Right renal pelvis (tissue), 4 donors: ENCODE results near the gene LAPTM5. TPM values are rescaled to one million over a fixed set of nuclear protein-coding genes. Genes with fewer than 3 reads are reported as not detected.
"Not testable (repeated sequence)": the region's sequence is repeated elsewhere in the genome, so short reads cannot be mapped to it uniquely, and the experiment has no call there.

Source experiments
- DNase-seq, 4 donors: peaks; one replicate each; pipeline ENCODE4 v3.0.0-alpha.2; 2013; ENCODE audit warnings: low read depth in 4 of 4, low spot score in 3 of 4, missing footprints in 1 of 4
- polyA plus RNA-seq, 4 donors: library from polyadenylated mRNA; unstranded; fragments of 120-200 nt; gene quantifications; one replicate each; pipeline ENCODE4 v1.2.1, GENCODE V29; 2013; ENCODE audit not compliant: insufficient read length in 4 of 4

Gene LAPTM5, protein sequence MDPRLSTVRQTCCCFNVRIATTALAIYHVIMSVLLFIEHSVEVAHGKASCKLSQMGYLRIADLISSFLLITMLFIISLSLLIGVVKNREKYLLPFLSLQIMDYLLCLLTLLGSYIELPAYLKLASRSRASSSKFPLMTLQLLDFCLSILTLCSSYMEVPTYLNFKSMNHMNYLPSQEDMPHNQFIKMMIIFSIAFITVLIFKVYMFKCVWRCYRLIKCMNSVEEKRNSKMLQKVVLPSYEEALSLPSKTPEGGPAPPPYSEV
- 10 to 100 TPM; 17.3 to 19.5 (median 18.9) TPM for polyA plus RNA-seq

- no peak for DNase-seq
Measured at GRCh38 chr1:30757352-30758120, at the start of gene LAPTM5. Gene LAPTM5, minus strand, starts transcription at chr1:30757774. Its CDS starts 29 bp downstream, at chr1:30757745.

DNA sequence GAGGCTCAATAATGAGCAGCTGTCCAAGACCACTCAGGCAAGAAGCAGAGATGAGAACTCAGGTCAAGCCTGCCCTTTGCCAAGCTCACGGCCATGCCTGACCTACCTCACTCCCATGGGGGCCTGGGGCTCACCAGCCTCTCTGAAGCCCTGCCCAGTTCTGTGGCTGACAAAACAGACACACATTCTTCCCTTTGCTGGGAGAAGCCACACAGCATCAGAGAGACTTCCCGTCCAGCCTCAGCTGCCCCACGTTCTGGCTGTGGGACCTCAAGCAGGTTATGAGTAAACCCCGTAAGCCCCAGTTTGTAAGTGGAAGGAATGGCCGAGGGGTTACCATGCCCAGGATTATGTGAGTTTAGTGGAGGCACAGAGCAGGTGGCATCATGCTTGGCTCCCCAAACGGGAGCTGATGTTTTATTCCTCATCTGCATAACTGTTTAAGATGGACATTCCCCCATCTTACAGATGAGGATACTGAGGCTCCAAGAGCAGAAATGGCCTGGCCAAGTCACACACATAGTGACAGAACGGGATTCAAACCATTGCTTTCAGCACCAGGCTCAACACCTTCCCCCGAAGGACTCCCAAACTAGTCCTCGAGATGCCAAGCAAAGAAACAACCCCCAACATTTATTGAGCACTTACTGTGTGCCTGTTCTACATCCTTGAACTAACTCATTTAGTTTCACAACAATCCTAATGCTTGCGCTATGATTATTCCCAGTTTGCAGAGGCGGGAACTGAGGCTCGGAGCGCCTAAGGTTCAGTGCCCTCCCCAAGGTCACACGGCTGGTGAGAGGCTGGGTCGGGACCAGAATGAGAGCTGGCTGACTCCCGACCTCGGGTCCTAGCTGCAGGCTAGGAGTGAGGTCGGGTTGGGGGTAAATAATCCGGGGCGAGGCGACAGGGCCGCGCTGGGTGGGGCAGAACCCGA, 49.1 kb upstream of the LAPTM5 start:
- no peak for DNase-seq

GRCh38 chr1:30805304-30806003, 47.9 kb upstream of the LAPTM5 start:
- no peak for DNase-seq

- no peak for DNase-seq
Measured at GRCh38 chr1:30804822-30805221, 47.2 kb upstream of the LAPTM5 start.

GRCh38 chr1:30804352-30804751, 46.8 kb upstream of the LAPTM5 start:
- DNase-seq: no peak

- DNase-seq: no peak
Measured at GRCh38 chr1:30803562-30803961, 46.0 kb upstream of the LAPTM5 start.

GRCh38 chr1:30801771-30802198, 44.2 kb upstream of the LAPTM5 start:
- peak in 3 of 4 donors; percentile 57 to 64 (median 62) for DNase-seq

GRCh38 chr1:30799233-30799511, 41.6 kb upstream of the LAPTM5 start:
- DNase-seq: no peak

DNA sequence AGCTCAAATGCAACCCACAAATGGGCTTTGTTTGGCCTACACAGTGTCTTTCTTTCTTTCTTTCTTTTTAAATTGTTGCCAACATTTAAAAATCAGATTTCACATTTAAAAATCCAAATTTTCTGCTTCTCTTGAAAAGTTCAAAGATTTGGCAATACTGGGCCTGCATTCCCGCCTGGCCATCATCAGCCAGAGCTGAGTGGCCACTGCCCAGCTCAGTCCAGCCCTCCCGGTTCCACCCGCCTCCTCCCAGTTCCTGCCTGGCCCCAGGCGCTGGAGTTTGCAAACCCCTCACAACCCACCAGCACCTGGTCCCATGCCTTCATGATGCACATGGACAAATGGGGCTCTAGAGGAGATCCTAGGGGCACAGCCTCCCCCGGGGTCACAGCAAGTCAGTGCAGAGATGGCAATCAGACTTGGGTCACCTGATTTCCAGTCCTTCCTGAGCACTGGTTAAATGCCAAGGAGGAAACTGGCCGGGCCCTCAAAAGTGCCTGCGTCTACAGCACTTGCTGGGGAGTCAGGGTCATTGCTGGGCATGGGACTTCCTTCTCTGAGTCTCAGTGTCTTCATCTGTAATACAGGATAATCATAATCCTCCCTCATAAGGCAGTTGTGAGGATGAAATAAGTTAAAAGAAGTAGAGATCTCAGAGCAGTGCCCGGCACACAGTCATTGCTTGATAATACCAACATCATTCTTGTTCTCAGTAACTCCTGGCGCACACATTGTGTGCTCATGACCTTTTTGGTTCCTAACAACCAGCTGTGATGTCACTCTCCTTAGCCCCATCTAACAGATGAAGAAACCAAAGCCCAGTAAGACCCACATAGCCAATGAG, 41.0 kb upstream of the LAPTM5 start:
- no peak for DNase-seq

GRCh38 chr1:30795026-30795425, 37.5 kb upstream of the LAPTM5 start:
- DNase-seq: no peak

GRCh38 chr1:30794260-30794659, 36.7 kb upstream of the LAPTM5 start:
- no peak for DNase-seq

DNA sequence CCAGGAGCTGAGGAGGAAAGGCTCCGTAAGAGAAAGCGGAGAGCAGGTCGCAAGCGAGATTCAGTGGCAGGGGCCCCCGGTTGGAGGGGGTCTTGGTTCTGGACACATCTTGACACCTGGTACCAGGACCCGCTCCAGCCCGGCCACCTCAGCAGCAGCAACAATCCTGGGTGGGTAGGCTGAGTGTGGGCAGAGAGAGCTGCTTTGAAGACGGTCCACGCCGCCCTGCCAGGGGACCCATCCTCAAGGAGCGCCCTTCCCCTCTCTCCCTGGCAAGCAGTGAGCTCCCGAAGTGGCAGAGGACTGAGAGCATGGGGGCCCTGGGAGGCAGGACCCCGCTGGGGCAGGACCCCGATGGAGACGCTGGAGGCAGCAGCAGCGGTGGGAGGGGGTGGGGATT, 35.6 kb upstream of the LAPTM5 start:
- DNase-seq: no peak

DNA sequence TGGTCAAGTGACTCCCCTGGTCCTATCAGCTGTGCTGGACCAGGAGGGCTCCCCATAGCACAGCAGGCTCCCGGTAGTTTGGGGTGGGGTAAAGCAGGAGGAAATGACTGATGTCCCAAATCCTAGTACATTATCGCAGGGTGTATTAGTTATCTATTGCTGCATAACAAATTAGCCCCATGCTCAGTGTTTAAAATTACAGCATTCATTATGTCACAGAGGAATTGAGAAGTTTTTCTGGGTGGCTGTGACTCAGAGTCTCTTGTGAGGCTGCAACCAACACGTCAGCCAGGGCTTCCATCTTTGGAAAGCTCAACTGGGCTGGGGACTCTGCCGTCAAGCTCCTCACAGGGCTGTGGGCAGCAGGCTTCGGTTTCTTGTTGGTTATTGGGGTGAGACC, 34.3 kb upstream of the LAPTM5 start:
- no peak for DNase-seq

DNA sequence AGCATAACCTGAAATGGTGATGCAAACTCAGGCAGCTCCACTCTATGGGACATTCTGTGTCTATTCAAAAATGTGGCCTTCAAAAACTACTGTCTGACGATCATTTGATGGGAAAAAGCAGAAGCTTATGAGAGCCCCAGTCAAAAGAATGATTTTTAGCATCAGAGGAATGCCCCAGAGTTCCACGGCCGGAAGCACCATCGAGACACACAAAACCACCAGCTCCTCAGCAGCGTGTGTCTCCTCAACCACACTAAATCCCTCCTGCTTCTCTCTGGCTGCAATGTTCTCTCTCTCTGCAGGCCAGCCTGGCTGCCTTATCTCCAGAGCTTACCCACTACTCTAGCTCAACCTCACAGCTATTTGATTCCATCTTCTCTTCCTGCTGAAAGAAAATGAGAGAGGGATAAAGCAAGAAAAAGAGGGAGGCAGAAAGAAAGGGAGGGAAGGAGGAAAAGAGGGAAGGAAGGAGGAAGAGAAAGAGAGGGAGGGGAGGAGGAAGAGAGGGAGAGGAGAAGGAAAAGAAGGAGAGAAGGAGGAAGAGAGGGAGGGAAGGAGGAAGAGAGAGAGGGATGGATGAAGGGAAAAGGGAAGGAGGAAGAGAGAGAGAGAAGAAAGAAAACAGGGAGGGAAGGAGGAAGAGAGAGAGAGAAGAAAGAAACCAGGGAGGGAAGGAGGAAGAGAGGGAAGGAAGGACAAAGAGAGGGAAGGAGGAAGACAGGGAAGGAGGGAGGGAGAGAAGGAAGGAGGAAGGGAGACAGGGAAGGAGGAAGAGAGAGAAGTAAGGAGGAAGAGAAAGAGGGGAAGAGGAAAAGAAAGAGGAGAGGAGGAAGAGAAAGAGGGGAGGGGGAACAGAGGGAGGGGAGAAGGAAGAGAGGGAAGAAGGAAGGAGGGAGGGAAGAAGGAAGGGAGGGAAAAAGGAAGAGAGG, 33.5 kb upstream of the LAPTM5 start:
- DNase-seq: no peak

- DNase-seq: not testable (repeated sequence)
Measured at GRCh38 chr1:30790256-30790525, 32.6 kb upstream of the LAPTM5 start.

GRCh38 chr1:30789388-30790255, 32.0 kb upstream of the LAPTM5 start:
- DNase-seq: no peak

DNA sequence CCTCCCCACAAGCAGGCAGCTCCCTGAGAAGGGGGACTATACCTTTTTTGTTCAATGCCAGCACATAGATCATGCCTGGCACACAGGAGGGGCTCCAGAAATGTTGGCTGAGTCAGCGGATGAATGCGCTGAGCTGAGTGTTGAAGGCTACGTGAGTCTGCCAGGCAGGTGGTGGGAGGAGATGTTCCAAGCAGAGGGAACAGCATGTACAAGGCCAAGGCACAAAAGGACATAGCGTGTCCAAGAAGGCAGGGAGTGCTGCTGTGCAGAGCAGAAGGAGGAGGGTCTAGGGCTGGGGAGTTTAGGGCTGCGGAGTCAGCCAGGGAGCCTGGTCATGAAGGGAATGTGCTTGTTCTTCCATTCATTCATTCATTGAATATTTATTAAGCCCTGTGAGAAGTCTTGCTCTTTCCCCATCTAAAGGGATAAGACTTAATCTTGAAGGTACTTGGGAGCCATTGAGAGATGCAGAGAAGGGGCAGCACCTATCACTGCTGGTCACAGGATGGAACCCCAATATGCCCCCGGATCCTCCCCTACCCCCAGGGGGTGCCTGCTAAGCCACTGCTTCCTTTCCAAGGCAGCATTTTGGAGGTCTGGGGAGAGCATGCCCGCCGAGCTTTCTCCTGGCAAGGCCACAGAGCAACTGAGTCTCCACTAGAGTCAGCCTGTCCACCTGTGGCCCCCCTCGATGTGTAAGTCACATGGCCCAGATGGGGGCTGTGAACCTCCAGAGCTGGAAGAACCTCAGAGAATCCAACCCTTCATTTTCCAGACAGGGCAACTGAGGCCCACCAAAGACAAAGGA, 31.2 kb upstream of the LAPTM5 start:
- DNase-seq: no peak
